Thoracic aorta (tissue), 2 donors: ENCODE measurements around the gene EIF4A2. TPM values are rescaled to one million over a fixed set of nuclear protein-coding genes. Genes with fewer than 3 reads are reported as not detected.
A peak's percentile ranks its signal among the peaks of the same experiment; 100 is the strongest.

ENCODE experiments used
- ATAC-seq: fragments of 150-250 bp; one replicate; pipeline ENCODE4 v1.8.0; 2017; ENCODE audit warnings: low read depth; ENCODE audit not compliant: insufficient number of reproducible peaks, low FRiP score
- DNase-seq: peaks from one replicate; pipeline ENCODE4 v3.0.0-alpha.2; 2020; ENCODE audit warnings: low spot score
- H3K27ac ChIP-seq, 2 donors: fragments of 200-600 bp; sonication (generic); 1 replicate in 1 of 2; 2 replicates in 1 of 2; pipeline ENCODE4 v1.5.1; 2016; ENCODE audit warnings: mild to moderate bottlenecking in 2 of 2, moderate library complexity in 2 of 2
- H3K27me3 ChIP-seq: fragments of 200-600 bp; sonication (generic); replicated peaks from 2 replicates; pipeline ENCODE4 v1.6.0; 2016; ENCODE audit warnings: mild to moderate bottlenecking; ENCODE audit not compliant: insufficient read depth
- H3K36me3 ChIP-seq: fragments of 200-600 bp; sonication (generic); one replicate; pipeline ENCODE4 v1.5.1; 2016
- H3K4me1 ChIP-seq, 2 donors: fragments of 200-600 bp; sonication (generic); 1 replicate in 1 of 2; 2 replicates in 1 of 2; pipeline versions ENCODE4 v1.5.1 to v1.6.0; 2016; ENCODE audit warnings: low read depth in 2 of 2, mild to moderate bottlenecking in 1 of 2; ENCODE audit not compliant: control insufficient read depth in 1 of 2
- H3K4me3 ChIP-seq: fragments of 200-600 bp; sonication (generic); 2 replicates; pipeline ENCODE4 v1.5.1; 2016; ENCODE audit warnings: mild to moderate bottlenecking
- H3K9me3 ChIP-seq: fragments of 200-600 bp; sonication (generic); 2 replicates; pipeline ENCODE4 v1.5.1; 2016
- CTCF ChIP-seq: fragments of 200-600 bp; sonication (generic); IDR thresholded peaks from one replicate; pipeline ENCODE4 v1.5.1; 2019; ENCODE audit warnings: antibody characterized with exemption
- total RNA-seq, 2 donors: library from RNA; depleted of rRNA; stranded (reverse); fragments of >200 nt; gene quantifications; one replicate each; pipeline versions ENCODE4 v1.1.0 to v1.2.3, GENCODE V29; 2016

EIF4A2 gene
- total RNA-seq, 2 donors from 2014 or later, result 297 to 360 TPM

- Histone ChIP-seq H3K27me3 (no peaks in the 10 kb centered on the region), H3K9me3 (no peaks in the 10 kb centered on the region), H3K27ac (no peak overlapping the region), H3K4me3 (no peak overlapping the region), H3K36me3 (no peaks in the 10 kb centered on the region), H3K4me1 (no peaks in the 10 kb centered on the region)
- ATAC-seq (no peak), DNase-seq (no peak)
- TF ChIP-seq CTCF, result no peak
These were observed 24.0 kb upstream of the EIF4A2 start for GRCh38 chr3:186759231-186759930.

- DNase-seq (no peak), ATAC-seq (no peak)
- Histone ChIP-seq H3K9me3 (no peaks in the 10 kb centered on the region), H3K36me3 (no peaks in the 10 kb centered on the region), H3K4me1 (no peaks in the 10 kb centered on the region), H3K4me3 (no peak overlapping the region), H3K27ac (no peak overlapping the region), H3K27me3 (no peaks in the 10 kb centered on the region)
- TF ChIP-seq CTCF, result no peak
These were observed 23.1 kb upstream of the EIF4A2 start for GRCh38 chr3:186760141-186760833.

GRCh38 chr3:186760897-186761447 is 22.4 kb upstream of the EIF4A2 start:
- Histone ChIP-seq H3K4me1 (no peaks in the 10 kb centered on the region), H3K27me3 (no peaks in the 10 kb centered on the region), H3K27ac (no peak overlapping the region), H3K9me3 (no peaks in the 10 kb centered on the region), H3K36me3 (no peaks in the 10 kb centered on the region), H3K4me3 (no peak overlapping the region)
- DNase-seq, result no peak
- no peak for TF ChIP-seq CTCF
- ATAC-seq, result no peak

GRCh38 chr3:186772281-186772694 is 11.1 kb upstream of the EIF4A2 start:
- peaks cover 4 to 14% of the 10 kb centered on the region in 2 donors for H3K4me1 ChIP-seq
- no peak for TF ChIP-seq CTCF
- H3K27me3 ChIP-seq, result no peaks in the 10 kb centered on the region
- no peak for ATAC-seq
- no peaks in the 10 kb centered on the region for H3K9me3 ChIP-seq
- DNase-seq, result no peak
- H3K4me3 ChIP-seq, result peak overlapping the region; percentile 74
- peak overlapping the region; percentile 39 to 49 for H3K27ac ChIP-seq
- H3K36me3 ChIP-seq, result no peaks in the 10 kb centered on the region

GRCh38 chr3:186772701-186773417 is 10.5 kb upstream of the EIF4A2 start:
- peak; percentile 23 for ATAC-seq
- H3K36me3 ChIP-seq, result no peaks in the 10 kb centered on the region
- no peak for TF ChIP-seq CTCF
- H3K27ac ChIP-seq, result peak overlapping the region; percentile 39 to 49
- no peaks in the 10 kb centered on the region for H3K27me3 ChIP-seq
- peaks cover 4 to 14% of the 10 kb centered on the region in 2 donors for H3K4me1 ChIP-seq
- H3K4me3 ChIP-seq, result peak overlapping the region; percentile 74
- H3K9me3 ChIP-seq, result no peaks in the 10 kb centered on the region
- no peak for DNase-seq
